ENCODE measurements around the gene TMEM89.
A peak's percentile ranks its signal among the peaks of the same experiment; 100 is the strongest.

TMEM89 gene

DNA sequence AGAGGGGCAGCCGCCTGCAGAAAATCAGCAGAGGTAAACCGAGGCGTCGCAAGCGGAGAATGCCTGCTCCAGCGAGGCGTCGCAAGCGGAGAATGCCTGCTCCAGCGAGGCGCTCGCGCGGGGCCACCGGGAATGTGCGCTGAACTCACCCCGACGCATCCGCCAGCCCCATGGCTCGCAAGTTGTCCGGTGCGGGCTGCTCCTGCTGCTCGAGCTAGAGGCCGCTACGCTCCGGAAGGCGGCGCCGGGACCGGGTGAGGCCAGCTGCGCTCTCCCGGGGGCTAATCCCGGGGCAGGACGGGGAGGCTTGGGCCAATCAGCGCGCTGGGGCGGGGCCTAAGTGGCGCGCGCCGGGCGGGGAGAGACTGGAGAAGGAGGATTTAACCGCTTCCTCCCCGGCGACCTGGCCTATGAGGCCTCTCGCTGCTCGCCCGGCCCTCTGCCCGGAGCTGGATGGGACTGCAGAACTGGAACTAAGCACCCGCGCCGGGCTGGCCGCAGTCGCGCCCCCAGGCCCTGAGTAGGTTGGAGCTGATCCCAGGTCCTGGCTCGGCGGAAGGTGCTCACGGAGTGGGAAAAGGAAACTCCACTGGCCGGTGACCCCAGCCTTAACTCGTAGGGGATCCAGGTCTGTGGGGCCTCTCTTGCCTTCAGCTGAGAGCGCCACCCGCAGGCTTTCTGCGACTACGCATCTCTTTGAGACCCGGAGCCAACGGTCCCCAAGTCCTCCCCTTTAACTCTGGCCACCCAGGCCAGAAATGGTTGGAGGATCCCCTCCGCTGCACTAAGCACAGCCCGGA is 13.9 kb upstream of the TMEM89 start, which contains the start of gene SLC26A6 (continued):
- TF ChIP-seq, protein P1, sequence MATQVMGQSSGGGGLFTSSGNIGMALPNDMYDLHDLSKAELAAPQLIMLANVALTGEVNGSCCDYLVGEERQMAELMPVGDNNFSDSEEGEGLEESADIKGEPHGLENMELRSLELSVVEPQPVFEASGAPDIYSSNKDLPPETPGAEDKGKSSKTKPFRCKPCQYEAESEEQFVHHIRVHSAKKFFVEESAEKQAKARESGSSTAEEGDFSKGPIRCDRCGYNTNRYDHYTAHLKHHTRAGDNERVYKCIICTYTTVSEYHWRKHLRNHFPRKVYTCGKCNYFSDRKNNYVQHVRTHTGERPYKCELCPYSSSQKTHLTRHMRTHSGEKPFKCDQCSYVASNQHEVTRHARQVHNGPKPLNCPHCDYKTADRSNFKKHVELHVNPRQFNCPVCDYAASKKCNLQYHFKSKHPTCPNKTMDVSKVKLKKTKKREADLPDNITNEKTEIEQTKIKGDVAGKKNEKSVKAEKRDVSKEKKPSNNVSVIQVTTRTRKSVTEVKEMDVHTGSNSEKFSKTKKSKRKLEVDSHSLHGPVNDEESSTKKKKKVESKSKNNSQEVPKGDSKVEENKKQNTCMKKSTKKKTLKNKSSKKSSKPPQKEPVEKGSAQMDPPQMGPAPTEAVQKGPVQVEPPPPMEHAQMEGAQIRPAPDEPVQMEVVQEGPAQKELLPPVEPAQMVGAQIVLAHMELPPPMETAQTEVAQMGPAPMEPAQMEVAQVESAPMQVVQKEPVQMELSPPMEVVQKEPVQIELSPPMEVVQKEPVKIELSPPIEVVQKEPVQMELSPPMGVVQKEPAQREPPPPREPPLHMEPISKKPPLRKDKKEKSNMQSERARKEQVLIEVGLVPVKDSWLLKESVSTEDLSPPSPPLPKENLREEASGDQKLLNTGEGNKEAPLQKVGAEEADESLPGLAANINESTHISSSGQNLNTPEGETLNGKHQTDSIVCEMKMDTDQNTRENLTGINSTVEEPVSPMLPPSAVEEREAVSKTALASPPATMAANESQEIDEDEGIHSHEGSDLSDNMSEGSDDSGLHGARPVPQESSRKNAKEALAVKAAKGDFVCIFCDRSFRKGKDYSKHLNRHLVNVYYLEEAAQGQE (tag by site-specific recombination; IDR thresholded peaks at IDR 0.05), result no peak
- no peak for TF ChIP-seq TRIM28 (IDR thresholded peaks at IDR 0.05; ENCODE audit: borderline replicate concordance, low read length)
- TF ChIP-seq ZNF416 (tag by site-specific recombination; IDR thresholded peaks at IDR 0.05), result no peak
- no peak for TF ChIP-seq ZNF292 (tag by site-specific recombination; IDR thresholded peaks at IDR 0.05; ENCODE audit: borderline replicate concordance, low read depth)
- TF ChIP-seq ZNF10 (tag by site-specific recombination; IDR thresholded peaks at IDR 0.05), result no peak
- peak; percentile 90 for TF ChIP-seq BCL11B (tag by site-specific recombination; IDR thresholded peaks at IDR 0.05; ENCODE audit: low read depth)
- no peak for TF ChIP-seq ZNF274 (IDR thresholded peaks at IDR 0.05; ENCODE audit: low read length)
- TF ChIP-seq ZNF274 (tag by site-specific recombination; IDR thresholded peaks at IDR 0.05; ENCODE audit: borderline replicate concordance), result no peak
- TF ChIP-seq ZNF132 (tag by site-specific recombination; IDR thresholded peaks at IDR 0.05; ENCODE audit: borderline replicate concordance), result no peak
- no peak for TF ChIP-seq ZNF658 (tag by site-specific recombination; IDR thresholded peaks at IDR 0.05)
- TF ChIP-seq KLF1 (tag by site-specific recombination; IDR thresholded peaks at IDR 0.05), result 0 out of 2 replicates have a peak, but pooled peaks have one; percentile 8
- no peak for TF ChIP-seq GLI4 (tag by site-specific recombination; IDR thresholded peaks at IDR 0.05)
- TF ChIP-seq ZNF175 (tag by site-specific recombination; IDR thresholded peaks at IDR 0.05), result no peak
- TF ChIP-seq ZSCAN30 (tag by site-specific recombination; IDR thresholded peaks at IDR 0.05), result peak; percentile 40; the same call in 1 of the 2 replicates
- no peak for TF ChIP-seq ZFP3 (tag by site-specific recombination; IDR thresholded peaks at IDR 0.05; ENCODE audit: low read depth)
- TF ChIP-seq YY2 (tag by site-specific recombination; IDR thresholded peaks at IDR 0.05), result no peak
- TF ChIP-seq ZNF596 (tag by site-specific recombination; IDR thresholded peaks at IDR 0.05), result no peak
- TF ChIP-seq ZNF529 (tag by site-specific recombination; IDR thresholded peaks at IDR 0.05; ENCODE audit: insufficient replicate concordance), result no peak
- no peak for TF ChIP-seq ZNF214 (tag by site-specific recombination; IDR thresholded peaks at IDR 0.05; ENCODE audit: borderline replicate concordance)
- TF ChIP-seq, protein P2, sequence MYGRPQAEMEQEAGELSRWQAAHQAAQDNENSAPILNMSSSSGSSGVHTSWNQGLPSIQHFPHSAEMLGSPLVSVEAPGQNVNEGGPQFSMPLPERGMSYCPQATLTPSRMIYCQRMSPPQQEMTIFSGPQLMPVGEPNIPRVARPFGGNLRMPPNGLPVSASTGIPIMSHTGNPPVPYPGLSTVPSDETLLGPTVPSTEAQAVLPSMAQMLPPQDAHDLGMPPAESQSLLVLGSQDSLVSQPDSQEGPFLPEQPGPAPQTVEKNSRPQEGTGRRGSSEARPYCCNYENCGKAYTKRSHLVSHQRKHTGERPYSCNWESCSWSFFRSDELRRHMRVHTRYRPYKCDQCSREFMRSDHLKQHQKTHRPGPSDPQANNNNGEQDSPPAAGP (tag by site-specific recombination; IDR thresholded peaks at IDR 0.05), result no peak; the same call in 1 of the 2 replicates
- no peak; the same call in none of the 2 replicates for TF ChIP-seq ZIC2 (tag by site-specific recombination; IDR thresholded peaks at IDR 0.05)
- TF ChIP-seq, protein P3, sequence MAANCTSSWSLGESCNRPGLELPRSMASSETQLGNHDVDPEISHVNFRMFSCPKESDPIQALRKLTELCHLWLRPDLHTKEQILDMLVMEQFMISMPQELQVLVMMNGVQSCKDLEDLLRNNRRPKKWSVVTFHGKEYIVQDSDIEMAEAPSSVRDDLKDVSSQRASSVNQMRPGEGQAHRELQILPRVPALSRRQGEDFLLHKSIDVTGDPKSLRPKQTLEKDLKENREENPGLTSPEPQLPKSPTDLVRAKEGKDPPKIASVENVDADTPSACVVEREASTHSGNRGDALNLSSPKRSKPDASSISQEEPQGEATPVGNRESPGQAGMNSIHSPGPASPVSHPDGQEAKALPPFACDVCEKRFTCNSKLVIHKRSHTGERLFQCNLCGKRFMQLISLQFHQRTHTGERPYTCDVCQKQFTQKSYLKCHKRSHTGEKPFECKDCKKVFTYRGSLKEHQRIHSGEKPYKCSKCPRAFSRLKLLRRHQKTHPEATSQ (tag by site-specific recombination; IDR thresholded peaks at IDR 0.05), result no peak
- TF ChIP-seq, protein P4, sequence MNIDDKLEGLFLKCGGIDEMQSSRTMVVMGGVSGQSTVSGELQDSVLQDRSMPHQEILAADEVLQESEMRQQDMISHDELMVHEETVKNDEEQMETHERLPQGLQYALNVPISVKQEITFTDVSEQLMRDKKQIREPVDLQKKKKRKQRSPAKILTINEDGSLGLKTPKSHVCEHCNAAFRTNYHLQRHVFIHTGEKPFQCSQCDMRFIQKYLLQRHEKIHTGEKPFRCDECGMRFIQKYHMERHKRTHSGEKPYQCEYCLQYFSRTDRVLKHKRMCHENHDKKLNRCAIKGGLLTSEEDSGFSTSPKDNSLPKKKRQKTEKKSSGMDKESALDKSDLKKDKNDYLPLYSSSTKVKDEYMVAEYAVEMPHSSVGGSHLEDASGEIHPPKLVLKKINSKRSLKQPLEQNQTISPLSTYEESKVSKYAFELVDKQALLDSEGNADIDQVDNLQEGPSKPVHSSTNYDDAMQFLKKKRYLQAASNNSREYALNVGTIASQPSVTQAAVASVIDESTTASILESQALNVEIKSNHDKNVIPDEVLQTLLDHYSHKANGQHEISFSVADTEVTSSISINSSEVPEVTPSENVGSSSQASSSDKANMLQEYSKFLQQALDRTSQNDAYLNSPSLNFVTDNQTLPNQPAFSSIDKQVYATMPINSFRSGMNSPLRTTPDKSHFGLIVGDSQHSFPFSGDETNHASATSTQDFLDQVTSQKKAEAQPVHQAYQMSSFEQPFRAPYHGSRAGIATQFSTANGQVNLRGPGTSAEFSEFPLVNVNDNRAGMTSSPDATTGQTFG (tag by site-specific recombination; IDR thresholded peaks at IDR 0.05; ENCODE audit: borderline replicate concordance), result no peak
- no peak for TF ChIP-seq ZNF624 (tag by site-specific recombination; IDR thresholded peaks at IDR 0.05)
- TF ChIP-seq, protein P5, sequence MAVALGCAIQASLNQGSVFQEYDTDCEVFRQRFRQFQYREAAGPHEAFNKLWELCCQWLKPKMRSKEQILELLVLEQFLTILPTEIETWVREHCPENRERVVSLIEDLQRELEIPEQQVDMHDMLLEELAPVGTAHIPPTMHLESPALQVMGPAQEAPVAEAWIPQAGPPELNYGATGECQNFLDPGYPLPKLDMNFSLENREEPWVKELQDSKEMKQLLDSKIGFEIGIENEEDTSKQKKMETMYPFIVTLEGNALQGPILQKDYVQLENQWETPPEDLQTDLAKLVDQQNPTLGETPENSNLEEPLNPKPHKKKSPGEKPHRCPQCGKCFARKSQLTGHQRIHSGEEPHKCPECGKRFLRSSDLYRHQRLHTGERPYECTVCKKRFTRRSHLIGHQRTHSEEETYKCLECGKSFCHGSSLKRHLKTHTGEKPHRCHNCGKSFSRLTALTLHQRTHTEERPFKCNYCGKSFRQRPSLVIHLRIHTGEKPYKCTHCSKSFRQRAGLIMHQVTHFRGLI (tag by site-specific recombination; IDR thresholded peaks at IDR 0.05), result peak; percentile 56; the same call in 1 of the 2 replicates
- TF ChIP-seq, protein P6, sequence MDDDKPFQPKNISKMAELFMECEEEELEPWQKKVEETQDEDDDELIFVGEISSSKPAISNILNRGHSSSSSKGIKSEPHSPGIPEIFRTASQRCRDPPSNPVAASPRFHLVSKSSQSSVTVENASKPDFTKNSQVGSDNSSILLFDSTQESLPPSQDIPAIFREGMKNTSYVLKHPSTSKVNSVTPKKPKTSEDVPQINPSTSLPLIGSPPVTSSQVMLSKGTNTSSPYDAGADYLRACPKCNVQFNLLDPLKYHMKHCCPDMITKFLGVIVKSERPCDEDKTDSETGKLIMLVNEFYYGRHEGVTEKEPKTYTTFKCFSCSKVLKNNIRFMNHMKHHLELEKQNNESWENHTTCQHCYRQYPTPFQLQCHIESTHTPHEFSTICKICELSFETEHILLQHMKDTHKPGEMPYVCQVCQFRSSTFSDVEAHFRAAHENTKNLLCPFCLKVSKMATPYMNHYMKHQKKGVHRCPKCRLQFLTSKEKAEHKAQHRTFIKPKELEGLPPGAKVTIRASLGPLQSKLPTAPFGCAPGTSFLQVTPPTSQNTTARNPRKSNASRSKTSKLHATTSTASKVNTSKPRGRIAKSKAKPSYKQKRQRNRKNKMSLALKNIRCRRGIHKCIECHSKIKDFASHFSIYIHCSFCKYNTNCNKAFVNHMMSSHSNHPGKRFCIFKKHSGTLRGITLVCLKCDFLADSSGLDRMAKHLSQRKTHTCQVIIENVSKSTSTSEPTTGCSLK (tag by site-specific recombination; IDR thresholded peaks at IDR 0.05), result no peak
- TF ChIP-seq HOXD13 (CRISPR knock-in tag; IDR thresholded peaks at IDR 0.05; ENCODE audit: borderline replicate concordance), result no peak

Measured in HEK293 (cell line).